ENCODE data around the gene ASTN2.

Gene ASTN2

DNA sequence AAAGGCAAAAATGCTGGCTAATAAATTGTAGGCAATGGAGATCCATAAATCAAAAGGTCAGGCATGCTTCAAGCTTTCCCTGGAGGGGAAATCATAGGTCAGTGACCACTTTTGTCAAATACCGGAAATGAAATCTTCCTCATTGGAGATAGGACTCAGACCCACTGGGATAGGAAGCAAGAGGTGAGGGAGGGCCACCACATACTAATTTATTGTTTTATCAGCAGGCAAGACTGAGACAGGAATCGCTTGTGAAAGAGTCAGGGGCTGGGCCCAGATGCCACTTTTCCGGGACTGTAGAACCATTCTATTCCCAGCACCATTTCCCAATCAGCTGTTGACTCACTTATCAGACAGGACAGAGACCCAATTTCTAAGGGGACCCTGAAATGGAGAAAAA, 984.0 kb downstream of the ASTN2 start:
- DNase-seq = no peak

DNA sequence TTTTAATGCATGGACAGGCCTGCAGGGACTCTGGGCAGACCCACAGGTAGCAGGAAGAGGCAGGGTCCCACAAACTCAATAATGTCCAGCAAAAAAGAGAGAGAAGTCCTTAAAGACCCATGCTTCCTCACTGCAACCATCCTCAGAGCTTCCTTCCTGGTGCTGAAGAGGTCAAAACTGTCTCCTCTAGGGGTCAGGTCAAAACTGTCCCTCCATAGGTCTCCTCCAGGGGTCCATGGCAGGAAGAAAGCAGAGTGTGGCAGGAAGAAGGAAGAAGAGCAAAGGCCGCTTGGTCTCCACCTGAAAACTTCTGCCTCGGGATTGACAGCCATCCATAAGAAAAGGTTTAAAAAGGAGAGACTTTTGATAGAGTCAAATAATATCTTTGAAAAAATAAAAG, 989.6 kb downstream of the ASTN2 start:
- DNase-seq = no peak

DNA sequence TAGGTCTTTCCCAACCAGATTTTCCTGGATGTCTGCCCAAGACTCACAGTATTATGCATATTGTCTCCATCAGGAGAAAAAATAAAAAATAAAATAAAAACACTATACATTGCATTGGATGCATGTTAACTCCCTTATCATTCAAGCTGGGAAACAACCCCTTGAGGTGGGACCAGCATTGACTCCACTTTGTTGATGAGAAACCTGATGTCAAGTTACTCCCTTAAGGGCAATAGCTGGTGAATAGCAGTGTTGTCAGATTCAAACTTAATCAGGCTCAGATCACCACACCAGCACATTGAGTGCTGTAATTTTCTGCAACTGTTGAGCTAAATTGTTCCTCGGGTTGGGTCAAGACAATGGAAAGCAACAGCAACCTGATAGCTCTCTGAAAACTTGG, 991.7 kb downstream of the ASTN2 start:
- no peak for DNase-seq

DNA sequence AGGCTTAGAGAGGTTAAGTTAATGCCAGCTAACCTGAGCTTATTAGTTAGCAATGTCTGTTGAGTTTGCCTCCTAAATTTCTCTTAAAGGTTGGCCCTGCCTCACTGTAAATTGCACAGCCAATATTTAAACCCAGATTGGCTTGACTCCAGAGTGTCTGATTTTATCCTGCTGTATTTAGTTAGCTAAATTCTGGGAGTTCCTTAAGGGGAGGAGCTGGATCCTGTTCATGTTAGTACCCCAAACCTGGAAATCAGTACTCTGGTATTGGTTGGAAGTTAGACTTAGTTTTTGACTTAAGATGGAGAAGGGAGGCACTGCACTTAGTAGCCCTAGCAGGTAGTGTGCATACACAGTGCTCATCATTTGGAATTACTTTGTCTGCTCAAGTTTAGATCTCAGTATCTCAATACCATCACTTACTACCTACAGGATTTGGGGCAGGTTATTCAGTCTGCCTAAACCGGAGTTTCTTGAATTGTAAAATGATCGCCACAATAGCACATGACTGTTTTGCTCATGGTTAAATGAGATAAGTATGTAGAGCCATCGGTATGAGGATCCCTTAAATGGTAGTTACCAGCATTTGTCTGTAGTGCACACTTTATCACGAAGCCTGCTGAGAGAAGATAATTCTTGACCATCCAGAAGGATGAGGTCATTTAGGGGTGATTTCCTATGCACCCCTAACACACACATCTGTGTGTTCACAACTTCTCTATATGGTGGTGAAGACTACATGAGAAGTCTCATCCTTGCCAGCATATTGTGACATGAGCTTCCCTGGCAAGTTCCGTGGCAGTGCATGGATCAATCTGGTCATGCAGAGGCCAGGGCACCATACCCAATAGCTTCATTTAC, 992.5 kb downstream of the ASTN2 start:
- DNase-seq = no peak

DNA sequence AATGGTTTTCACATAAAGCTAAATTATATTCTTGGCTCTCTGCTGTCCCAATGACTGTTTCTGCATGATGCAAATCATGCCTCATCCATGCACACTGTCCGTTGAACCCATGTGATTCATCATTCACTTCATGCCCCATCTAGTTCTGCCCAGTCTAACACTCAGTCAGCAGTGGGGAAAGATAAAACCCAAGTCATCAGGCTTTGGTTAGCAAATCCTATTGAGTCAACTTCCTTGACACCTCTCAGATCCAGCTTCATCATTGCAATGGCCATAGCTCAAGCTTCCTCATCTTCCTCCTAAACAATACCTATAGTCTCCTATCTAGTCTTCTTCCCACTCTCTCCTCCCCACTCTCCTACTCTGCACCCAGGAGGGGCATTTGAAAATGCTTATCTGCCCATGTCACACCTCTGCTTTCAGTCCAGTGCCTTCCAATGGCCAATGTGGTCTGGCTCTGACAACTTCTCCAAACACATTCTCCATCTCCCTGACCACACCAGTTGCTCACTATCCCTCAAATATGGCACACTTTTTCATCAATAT, 993.8 kb downstream of the ASTN2 start:
- no peak for DNase-seq

DNA sequence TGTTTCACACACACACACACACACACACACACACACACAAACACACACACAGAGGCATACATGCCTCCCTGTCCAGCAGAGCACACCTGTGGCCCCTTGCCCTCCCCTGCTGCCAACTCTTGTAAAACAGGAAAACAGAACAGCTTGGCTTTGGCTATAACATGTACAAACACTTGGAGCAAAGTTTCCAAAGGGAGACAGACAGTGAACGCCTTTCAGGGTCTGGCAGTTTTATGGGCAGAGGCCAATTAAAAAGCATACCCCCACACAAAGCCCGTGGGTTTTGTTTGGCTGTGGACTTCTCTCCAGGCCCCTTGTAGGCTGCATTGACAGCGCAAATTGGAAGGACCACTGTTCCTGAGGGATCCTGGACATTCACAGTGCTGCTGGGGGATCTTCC, 995.7 kb downstream of the ASTN2 start:
- DNase-seq = no peak

DNA sequence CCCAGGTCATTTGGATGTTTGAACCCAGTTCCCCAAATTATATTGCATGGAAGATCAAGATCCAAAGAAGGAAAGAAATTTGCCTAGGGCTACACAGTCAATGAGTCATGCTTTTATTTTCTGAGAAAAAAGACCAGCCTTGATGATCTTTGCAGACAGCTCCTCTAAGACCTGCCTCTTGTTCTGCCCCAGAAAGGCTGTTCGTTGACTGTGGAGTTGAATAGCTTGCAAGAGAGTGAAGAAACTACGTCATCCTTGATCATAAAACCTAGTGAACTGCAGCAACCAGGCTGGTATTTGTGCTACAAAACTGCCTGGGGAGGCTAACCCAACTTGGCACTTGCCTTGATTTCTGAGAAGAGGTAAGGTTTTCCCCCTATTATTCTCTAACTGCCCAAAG, 997.4 kb downstream of the ASTN2 start:
- no peak for DNase-seq

DNA sequence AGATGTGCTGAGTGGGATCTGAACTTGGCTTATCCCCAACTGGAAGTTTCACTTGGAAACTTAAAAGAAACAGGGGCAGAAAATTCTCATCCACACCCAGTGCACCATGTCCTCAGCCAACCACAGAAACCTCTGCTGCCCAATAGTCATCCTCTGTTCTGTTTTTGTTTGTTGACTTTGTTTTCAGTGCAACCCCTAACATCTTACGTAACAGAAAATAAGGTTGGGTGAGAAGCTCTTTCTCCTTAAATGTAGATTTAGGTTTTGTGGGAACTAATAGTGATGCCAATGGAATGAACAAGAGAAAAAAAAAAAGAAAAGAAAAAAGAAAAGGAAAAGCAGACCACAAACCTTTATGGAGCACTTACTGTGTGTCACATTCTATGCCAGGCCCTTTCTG, 998.4 kb downstream of the ASTN2 start:
- DNase-seq = no peak

DNA sequence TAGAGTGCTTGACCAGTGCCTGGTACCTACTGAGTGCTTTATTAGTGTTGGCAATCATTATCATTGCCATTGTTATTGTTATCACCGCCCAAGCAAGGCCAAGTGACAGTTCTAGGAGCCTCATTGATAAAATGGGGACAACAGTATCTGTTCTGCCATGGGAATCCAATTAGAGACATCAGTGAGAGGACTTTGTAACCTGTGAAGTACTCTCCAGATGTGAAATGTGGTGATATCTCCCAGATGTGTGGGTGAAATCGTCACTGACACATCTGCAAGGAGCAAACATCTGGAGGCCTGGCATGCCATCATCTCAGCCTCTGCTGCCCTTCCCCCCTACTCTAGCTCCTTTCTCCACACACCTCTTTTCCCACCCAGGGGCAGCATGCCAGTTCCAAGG, 1000.5 kb downstream of the ASTN2 start:
- DNase-seq = no peak

DNA sequence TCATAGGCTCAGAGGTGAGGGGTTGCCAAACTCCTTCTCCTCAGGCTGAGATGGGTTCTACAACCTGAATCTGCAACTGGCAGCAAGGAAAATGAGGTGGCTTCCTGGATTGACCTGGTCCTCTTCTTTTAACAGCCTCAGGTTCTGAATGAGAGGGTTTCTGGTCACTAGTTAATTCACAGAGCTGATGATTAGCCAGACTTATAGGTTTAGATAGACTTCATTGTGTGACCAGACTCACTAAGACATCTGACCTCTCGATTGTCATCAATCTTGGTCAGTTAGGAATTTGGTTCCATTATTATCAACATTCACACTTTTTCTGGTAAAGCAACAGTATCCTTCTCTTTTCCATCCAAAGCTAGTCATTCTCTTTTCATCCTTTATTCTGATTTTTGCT, 1003.4 kb downstream of the ASTN2 start:
- no peak for DNase-seq

DNA sequence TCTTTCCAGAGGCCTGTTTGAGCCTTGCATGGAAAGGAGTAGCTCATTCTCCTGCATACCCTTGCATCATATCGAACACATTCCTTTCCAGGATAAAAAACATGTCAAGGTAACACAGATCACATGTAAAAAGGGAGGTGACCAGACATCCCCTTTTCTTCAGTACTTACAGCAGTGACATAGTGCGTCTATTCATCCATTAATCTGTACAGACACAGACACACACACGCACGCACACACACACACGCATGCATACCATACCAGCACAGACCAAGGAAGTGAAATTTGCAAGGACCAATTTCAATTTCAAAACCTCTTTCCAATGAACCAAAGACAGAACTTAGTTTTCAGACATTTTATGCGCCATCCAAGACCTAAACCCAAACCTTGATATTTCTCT, 1005.2 kb downstream of the ASTN2 start:
- DNase-seq = no peak

DNA sequence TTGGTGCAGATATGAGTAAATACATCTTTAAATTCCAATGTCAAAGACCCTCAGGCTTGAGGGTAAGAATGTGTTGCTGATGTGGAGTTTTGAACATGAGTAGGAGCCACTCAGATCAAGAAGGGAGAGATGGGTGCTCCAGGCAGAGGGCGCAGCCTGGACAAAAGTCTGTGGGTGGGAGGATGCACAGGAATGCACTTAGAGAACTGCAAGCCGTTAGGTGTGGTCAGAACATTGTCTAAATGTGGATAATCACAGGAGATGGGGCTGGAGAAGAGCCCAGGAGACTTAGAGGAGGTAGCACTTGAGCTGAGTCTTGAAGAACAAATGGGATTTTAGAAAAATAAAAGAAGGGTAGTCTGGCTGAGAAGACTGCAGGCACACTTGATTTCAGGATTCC, 1005.7 kb downstream of the ASTN2 start:
- DNase-seq = no peak

DNA sequence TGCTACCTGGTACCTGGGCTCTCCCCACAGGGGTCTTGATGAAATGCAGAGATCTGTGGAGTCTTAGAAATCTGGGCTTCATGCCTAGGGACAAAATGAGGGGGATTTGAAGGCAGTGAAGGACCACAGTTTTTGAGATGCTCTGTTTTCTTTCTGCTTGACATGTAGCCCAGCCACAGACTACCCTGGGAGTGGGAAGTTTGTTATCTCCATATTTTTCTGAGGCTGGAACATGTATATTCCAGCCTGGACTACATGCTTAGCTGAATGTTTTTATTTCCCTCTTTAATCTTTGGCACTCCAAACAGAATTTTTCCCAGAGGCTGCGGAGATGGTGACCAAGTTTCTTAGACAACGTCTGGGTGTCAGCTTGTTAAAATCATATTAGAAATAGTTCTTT, 1008.4 kb downstream of the ASTN2 start:
- DNase-seq = no peak

DNA sequence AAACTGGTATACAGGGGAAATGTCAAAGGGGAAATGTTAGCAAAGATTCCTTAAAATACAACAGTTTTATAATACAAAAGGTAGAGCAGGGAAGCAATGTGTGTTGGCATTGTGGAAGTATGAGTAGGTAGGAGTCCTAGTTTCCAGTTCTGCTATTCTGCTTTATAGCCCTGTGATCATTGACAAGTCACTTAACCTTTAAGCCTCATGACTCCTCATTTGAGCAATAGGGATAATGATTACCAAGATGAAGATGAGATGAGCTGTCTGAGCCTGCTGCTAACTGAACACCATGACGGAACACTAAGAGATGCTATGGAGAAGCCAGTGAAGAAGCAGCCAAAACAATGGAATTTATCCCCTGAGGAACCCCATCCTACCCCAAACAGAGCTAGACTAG, 1009.5 kb downstream of the ASTN2 start:
- no peak for DNase-seq

DNA sequence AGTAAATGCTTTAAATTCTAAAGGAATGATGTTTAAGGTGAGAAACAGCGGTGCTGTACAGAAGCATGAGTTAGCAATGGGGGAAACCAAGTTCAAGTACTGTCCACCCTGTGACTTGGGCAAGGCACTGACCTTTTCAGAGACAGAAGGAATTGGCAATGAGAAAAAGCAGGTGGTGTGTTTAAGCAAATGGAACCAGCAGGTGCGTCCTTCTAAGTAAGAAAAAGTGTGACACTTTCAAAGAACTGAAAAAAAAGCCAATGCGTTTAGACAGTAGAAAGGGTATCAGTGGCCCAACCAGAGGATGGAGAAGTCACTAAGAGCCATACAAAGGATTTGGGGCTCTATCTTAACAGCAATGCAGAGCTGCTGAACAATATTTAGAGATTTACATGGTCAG, 1010.6 kb downstream of the ASTN2 start:
- DNase-seq = no peak

DNA sequence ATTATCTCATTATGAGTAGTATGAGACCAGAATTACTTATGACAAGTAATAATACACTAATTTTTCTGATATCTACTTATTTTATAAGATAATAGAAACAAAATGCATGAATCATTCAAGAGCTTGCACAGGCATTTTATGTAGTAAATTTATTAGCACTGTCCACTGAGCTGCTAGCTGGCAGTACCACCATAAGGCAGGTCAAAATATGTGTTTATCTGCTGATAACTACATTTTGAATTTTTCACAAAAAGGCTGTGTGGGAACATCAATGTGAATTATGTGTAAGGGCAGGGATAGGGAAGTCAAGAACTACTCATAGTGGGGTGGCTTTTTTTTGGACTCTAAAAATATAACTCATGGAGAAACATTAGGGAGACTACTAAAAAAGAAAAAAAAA, 1011.7 kb downstream of the ASTN2 start:
- no peak for DNase-seq

DNA sequence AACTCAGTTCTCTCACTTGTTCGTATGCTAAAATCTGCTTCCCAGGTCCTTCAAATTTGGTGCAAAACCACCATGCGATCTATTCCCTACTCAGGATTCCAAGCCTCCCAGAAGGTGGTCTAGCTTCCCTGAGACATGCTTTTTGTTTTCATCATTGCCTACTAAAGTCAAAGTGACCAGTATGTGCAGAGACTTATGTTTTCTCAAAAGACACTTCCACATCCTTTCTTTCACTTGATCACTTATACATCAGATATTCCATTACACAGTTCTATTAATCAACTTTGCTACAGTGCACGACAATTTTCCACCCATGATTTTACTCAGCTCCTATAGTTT, 1019.2 kb downstream of the ASTN2 start:
- DNase-seq = no peak

DNA sequence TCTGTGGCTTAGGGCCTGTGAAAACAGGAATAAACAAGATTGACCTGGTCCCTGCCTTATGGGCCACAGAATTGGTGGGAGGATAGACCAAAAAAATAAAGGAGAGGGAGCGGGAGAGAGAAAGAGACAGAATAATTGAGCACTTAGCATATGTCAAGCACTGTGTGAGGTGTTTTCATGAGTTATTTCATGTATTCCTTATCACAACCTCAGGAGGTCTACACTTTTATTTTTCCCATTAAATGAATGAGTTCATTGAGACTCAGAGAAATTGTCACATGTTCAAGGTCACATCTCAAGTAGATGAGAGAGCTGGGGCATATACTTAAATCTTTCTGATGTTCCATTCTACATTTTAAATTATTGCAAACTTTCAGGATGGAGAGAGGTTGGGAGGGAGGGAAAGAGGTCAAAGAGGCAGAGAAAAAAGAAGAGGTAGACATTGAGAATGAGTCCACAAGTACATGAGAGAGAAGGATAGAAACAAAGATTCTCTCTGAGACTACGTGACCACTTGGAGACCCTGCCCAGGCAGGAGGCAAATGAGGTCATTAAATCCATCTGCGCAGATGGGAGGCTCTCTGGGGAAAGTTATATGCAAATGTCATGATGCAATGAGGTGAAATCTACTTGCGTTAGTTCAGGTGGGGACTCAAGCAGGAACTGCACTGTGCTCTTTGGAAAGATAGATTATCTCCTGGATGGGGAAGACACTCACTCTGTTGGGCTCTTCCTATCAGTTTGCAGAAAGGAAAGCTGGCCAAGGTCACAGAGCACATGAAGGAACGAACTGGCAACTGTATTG, 1019.8 kb downstream of the ASTN2 start:
- DNase-seq = no peak

DNA sequence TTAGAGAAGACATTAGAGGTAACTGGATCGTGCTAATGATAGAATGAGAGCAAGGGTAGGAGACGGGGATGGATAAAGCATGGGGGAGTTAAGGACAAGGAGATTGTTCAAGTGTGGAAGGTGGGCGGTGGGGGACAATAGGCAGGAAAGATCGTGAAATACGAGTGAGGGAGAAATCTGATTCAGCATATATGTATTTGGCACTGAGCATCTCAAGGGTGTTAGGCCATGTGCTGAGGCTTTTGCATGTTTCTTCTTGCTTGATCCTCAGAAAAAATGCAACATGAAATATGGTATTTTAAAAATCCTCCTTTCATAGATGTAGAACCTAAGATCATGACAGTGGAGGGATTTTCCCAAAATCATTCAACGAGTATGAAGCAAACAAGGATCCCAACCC, 1020.8 kb downstream of the ASTN2 start:
- no peak for DNase-seq

DNA sequence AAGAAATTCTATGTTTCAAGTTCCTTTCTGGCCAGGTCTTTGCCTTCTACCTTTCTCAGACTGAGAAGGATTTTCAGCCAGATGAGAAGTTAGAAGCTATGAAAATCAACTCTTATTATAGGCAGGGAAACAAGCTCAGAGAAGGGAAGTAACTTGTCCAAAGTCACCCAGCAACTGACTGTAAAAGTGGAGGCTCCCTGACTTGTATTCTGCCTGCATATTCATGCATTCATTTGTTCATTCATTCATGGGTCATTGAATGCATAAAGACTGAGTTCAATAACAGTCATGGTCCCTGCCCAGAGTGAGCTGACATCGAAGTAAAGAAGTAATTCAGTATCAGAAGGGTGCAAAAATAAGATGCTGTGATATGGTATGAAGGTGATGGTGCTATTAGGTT, 1021.7 kb downstream of the ASTN2 start:
- no peak for DNase-seq

DNA sequence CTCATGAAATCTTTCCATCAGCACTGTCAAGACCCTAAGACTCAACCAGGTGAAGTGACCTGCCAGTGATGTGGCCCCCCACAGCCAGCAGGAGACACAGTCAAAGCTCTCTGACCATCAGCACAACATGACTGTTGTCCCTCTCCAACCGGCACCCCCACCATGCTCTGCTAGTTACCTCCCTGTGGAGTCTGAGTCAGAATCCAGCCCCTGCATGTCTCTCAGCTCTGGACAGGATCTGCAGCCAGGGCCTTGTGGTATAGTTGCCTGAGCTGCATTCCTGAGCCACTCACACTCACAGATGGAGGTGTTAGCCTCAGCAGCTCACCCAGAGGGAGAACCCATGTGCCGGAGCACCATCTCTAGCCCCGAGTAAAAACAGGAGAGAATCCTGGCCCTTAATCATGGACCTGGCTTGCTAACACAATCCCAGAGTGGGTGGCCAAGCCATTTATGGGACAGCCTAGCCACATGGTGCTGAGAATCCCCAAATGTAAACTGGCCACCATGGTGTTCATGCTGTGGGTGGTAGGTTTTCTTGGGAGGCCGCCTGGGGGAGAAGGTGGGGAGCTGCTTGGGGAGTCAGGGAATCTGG, 1023.5 kb downstream of the ASTN2 start:
- no peak for DNase-seq

DNA sequence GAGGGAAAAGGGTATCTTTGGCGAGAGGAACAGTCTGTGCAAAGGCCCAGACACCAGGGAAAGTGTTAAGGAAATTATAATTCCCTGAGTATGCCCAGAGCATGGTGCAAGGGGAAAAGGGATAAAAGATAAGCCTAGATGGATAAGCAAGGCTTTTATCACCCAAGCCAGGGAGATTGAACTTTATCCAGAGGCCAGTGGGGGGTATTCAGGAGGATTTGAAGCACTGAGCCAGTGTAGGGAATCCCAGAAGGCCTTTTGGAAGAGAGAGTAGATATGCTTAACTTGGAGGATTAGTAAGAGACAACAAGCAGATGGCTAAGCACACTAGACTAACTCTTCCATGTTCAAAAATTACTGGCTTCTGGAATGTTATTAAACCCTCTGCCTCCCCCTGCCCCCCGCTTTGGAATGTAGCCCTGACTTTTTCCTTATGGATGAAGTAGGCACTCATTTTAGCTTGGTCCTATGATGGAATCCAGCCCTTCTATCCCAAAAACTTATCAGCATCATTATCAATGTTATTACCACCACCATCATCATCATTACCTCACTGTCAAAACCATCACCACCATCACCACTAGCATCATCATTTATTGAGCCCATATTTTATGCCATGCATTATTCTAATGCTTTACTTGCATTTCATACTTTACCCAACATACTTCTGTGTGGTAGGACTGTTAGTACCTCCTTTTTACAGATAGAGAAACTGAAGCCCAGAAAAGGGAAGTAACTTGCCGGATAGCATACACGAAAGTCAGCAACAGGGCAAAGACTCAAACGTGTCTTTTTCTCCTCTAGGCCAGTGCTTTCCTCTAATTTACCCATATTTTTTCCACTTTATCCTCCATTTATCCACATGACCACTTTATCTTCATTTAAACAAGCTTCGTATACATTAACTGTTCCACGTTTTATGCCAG, 1024.3 kb downstream of the ASTN2 start:
- DNase-seq = no peak

Data from activated gamma-delta T cell (primary cell).